AG04449 (cell line): Measurements from ENCODE around the gene SDHAF2.

Experiments
- CTCF ChIA-PET: fragments of 350-600 bp; formaldehyde crosslinking; extraction: SDS; loops from one replicate; lab custom pipeline; 2021; ENCODE audit warnings: antibody characterized with exemption; lab: Yijun Ruan, JAX
- POLR2A ChIA-PET: fragments of 400-600, 350-600 bp; formaldehyde crosslinking; extraction: SDS; loops from one replicate; lab custom pipeline; 2020; ENCODE audit warnings: antibody characterized with exemption, inconsistent platforms; lab: Yijun Ruan, JAX
- DNase-seq: peaks from one replicate; pipeline ENCODE4 v3.0.0-alpha.2; 2010; ENCODE audit warnings: low read depth, low spot score
- H3K4me3 ChIP-seq: 2 replicates; pipeline ENCODE4 v1.5.1; 2011; ENCODE audit warnings: low read depth, mild to moderate bottlenecking, control low read depth, low read length
- TF ChIP-seq, protein P1 (sequence below): IDR thresholded peaks from one replicate; pipeline ENCODE4 v1.5.1; 2011; ENCODE audit warnings: mild to moderate bottlenecking, moderate library complexity, low read length, control low read depth, inconsistent platforms; ENCODE audit not compliant: insufficient read depth; ENCODE audit errors: missing control alignments

The SDHAF2 gene

DNA sequence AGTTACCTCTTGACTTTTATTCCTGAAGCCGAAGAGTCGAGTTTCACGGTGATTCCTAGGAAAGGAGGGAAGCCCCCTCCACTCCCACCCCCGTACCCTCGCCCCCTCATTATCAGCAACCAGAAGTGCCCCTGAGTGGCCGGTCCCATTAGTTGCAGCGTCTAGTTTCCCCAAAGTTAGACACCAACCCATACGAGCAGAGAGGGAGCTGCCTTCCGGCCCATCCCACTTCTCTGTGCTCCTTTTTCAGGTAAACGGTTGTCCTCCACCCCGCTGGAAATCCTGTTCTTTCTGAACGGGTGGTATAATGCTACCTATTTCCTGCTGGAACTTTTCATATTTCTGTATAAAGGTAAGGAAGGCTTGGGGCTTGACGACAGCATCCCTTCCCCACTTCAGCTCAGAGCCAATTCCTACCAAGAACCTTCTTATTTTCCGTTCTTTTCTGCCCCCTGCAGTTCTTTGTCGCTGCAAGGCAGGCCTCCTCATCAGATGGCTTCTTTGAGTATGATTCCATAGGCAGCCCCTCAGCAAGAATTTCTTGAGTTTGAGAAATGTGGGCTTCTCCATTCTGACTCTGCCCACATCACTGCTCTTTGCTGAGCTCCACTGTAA is 36.8 kb upstream of the SDHAF2 start:
- no peak for DNase-seq
- TF ChIP-seq, protein P1, sequence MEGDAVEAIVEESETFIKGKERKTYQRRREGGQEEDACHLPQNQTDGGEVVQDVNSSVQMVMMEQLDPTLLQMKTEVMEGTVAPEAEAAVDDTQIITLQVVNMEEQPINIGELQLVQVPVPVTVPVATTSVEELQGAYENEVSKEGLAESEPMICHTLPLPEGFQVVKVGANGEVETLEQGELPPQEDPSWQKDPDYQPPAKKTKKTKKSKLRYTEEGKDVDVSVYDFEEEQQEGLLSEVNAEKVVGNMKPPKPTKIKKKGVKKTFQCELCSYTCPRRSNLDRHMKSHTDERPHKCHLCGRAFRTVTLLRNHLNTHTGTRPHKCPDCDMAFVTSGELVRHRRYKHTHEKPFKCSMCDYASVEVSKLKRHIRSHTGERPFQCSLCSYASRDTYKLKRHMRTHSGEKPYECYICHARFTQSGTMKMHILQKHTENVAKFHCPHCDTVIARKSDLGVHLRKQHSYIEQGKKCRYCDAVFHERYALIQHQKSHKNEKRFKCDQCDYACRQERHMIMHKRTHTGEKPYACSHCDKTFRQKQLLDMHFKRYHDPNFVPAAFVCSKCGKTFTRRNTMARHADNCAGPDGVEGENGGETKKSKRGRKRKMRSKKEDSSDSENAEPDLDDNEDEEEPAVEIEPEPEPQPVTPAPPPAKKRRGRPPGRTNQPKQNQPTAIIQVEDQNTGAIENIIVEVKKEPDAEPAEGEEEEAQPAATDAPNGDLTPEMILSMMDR = peak; percentile 34
- ChIA-PET CTCF (interaction anchor here (0.6 to 25.4 kb wide), 21 partner anchors 8 to 206 kb away, joined by 3 to 926 read pairs (median 3); partner anchors contain the start of genes CYB561A3, DDB1, TKFC and TMEM138), POLR2A (interaction anchor here (0.6 to 2.4 kb wide), 5 partner anchors 9 to 57 kb away, joined by 3 to 13 read pairs (median 4); partner anchors contain the start of genes CPSF7, CYB561A3, SDHAF2 and TMEM138)
- H3K4me3 ChIP-seq = peak overlapping the region; percentile 86

DNA sequence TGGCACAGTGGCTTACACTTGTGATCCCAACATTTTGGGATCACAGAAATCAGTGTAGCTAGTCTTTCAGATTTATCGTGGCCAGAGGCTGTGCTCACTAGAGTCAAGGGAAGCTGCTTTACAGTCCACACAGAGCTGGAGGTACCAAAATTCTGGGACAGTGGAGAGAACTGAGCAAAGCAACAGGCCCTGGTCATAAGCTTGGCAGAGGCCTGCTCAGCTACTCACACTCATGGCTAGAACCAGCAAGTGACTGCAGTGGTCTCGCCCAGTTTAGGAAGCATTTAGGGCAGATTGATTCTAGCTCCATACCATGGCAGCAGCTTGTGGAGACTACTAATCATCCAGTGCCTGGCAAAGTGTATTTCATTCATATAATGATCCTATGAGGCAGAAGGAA is 28.8 kb upstream of the SDHAF2 start:
- ChIA-PET POLR2A (interaction anchor here (1.1 kb wide), 1 partner anchor 40 kb away, joined by 4 read pairs; the partner anchor contains the start of gene CYB561A3), CTCF (interaction anchor here (1.0 to 4.4 kb wide), 7 partner anchors 8 to 147 kb away, joined by 3 to 24 read pairs (median 6); partner anchors contain the start of gene TMEM216)

GRCh38 chr11:61401573-61401972 is 28.4 kb upstream of the SDHAF2 start:
- ChIA-PET POLR2A (interaction anchor here (0.9 kb wide), 1 partner anchor 8 kb away, joined by 3 read pairs; no protein-coding TSS in a partner anchor), CTCF (interaction anchor here (1.0 to 4.4 kb wide), 7 partner anchors 8 to 148 kb away, joined by 3 to 24 read pairs (median 6); partner anchors contain the start of gene TMEM216)
- DNase-seq = no peak
- TF ChIP-seq, protein P1 = no peak
- no peak overlapping the region for H3K4me3 ChIP-seq

More for the DNA sequence above, 28.8 kb upstream of the SDHAF2 start:
- no peak overlapping the region for H3K4me3 ChIP-seq
- DNase-seq = no peak
- TF ChIP-seq, protein P1 = no peak

DNA sequence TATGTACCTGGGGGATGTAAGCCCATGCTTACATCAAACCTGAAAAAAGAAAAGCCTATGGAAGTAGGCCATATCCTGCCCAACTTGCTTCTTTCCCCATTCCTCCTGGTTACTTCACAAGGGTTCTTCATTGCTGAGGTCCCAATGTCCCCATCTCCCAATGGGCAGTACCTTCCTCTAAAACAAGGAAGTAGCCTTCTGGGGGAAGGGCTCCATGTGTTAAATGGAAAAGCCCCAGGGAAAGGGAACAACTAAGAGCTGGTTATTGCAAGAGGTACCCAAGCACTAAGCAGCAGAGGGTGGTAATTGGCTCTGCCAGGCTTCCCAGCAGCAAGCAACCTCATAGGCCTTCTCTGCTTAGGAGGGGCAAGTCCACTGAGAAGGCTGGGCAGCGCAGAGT is 26.3 kb upstream of the SDHAF2 start:
- ChIA-PET POLR2A (no interaction called here), CTCF (interaction anchor here (1.5 to 3.5 kb wide), 2 partner anchors 10 to 18 kb away, joined by 5 to 20 read pairs; no protein-coding TSS in a partner anchor)
- TF ChIP-seq, protein P1 = no peak
- no peak overlapping the region for H3K4me3 ChIP-seq
- DNase-seq = no peak

GRCh38 chr11:61404103-61404502 is 25.8 kb upstream of the SDHAF2 start:
- CTCF ChIA-PET = interaction anchor here (1.5 to 3.5 kb wide), 2 partner anchors 11 to 18 kb away, joined by 5 to 20 read pairs; no protein-coding TSS in a partner anchor
- TF ChIP-seq, protein P1 = no peak

DNA sequence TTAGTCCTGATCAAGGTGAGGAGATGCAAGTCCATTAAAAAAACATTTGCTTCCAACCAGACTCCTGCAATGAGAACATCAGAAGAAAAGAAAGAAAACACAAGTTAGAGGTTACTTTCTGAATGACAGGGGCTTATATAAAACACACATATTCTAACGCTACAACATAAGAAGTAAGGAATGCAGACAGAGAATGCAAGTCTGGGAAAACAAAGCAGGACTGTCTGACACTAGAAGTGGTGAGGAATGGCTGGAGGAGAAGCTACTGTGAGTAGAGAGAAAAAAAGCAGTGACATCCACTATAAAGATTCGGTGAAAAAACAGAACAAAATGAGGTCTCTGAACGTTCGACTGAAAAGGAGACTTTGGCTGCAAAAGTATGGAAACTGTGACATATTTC is 25.3 kb upstream of the SDHAF2 start:
- POLR2A ChIA-PET = no interaction called here
- no peak for DNase-seq
- CTCF ChIA-PET = no interaction called here
- no peak overlapping the region for H3K4me3 ChIP-seq
- TF ChIP-seq, protein P1 = no peak

More at GRCh38 chr11:61404103-61404502, 25.8 kb upstream of the SDHAF2 start:
- POLR2A ChIA-PET = no interaction called here
- no peak overlapping the region for H3K4me3 ChIP-seq
- DNase-seq = no peak
